GM19023 (cell line): ENCODE results near the gene COPS4.
"Not testable (repeated sequence)": the region's sequence is repeated elsewhere in the genome, so short reads cannot be mapped to it uniquely, and the experiment has no call there.

Experiments
- ATAC-seq: cut with Tn5 transposase; IDR thresholded peaks from one replicate; pipeline ENCODE4 v1.9.1; 2021; ENCODE audit warnings: mild to moderate bottlenecking, moderate library complexity; ENCODE audit not compliant: unreplicated experiment

Gene COPS4

DNA sequence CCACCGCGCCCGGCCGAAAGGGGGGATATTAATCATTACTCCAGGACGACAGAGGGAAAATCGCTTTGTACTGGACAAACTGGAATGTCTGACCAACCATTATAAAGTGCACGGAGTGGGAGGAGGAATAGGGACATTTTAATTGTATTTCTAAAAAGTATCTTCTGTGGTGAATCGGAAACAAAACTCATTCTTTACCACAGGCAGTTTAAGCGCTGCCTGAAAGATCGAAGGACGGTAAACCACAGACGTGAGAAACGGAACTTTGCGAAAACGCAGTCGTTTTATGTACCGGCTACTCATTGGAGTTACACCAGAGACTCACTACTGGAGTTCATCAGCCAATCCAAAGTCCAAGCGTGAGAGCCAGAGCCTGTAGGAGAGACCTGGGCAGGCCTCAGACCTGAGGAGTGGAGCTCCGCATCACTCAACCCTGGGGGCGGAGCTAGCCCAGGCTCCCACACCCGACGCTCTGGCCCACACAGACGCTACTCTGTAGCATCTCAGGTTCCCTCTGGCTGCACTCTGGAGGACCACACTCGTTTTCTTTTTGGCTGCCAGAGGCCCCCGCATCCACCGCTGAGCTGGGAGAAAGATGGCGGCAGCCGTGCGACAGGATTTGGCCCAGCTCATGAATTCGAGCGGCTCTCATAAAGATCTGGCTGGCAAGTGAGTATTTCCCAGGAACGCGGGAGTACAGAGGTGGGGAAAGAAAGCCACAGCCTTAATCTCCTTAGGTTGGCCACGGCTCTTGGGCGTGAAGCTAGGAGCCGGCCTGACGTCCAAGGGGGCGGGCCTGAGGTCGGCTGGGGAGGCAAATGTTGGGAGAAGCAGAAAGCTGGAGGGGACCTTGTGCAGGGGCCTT is at the start of gene COPS4:
Gene COPS4 (plus strand): TSS at position 554 of the 865 bp plus-strand sequence. CDS start 42 bp downstream, at position 596.
- ATAC-seq = peak; percentile 99

DNA sequence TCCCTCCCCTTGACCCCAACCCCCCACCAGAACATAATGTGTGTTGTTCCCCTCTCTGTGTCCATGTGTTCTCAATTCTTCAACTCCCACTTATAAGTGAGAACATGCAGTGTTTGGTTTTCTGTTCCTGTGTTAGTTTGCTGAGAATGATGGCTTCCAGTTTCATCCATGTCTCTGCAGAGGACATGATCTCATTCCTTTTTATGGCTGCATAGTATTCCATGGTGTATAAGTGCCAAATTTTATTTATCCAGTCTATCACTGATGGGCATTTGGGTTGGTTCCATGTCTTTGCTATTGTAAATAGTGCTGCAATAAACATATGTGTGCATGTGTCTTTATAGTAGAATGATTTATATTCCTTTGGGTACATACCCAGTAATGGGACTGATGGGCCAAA is 47.5 kb upstream of the COPS4 start:
- not testable (repeated sequence) for ATAC-seq

DNA sequence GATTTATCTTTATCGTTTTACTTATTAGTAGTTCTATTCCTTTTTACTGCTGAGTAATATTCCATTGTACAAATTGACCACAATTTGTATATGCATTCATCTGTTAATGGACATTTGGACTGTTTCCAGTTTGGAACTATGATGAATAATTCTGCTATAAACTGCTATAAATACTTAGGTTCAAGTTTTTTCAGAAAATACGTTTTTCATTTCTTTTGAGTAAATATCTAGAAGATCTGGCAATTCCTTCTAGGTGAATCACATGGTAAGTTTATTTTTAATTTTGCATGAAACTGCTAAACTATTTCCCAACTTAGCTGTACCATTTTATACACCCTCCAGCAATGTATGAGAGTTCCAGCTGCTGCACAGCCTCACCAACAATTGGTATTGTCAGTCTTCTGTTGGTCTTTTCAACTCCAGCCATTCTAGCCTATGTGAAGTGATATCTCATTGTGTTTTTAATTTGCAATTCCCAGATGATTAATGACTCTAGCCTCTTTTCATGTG is 46.6 kb upstream of the COPS4 start:
- no peak for ATAC-seq

DNA sequence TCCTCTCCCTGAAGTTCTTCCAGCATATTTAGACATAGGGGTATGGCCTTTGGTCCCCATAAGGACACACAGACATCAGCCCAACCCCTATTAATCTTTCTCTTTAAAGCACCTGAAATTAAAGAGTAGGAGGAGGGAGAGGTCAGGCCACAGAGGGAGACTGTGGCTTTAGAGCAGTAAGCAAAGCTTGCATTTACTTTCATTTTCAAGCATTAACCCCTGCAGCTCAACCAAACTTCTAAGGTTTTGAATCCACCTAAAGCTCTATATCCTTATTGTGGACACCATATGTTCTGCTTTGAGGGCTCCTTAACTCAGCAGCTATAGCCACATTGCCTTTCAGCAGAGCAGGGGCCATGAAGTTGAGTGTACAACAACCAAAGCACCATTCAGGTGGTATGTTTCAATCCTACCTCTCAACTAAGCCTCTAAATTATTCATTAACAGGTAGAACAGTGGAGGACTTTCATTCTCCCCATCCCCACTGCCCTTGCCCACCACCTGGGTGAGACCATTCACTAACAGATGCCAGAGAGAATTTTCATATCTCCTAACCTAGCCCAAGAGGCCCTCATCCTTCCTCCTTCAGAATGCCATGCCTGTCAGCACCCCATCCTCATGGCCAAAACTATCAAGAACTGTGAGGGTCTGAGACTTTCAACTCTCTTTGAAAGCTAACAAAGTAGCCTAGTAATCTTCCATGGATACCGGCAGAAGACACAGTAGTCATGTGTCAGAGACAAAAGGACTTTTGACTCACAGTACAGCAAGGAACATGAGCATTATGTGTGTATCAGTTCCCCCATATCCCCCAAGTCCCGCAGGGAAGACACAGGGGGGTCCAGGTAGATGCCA is 45.2 kb upstream of the COPS4 start:
- ATAC-seq = peak; percentile 95

DNA sequence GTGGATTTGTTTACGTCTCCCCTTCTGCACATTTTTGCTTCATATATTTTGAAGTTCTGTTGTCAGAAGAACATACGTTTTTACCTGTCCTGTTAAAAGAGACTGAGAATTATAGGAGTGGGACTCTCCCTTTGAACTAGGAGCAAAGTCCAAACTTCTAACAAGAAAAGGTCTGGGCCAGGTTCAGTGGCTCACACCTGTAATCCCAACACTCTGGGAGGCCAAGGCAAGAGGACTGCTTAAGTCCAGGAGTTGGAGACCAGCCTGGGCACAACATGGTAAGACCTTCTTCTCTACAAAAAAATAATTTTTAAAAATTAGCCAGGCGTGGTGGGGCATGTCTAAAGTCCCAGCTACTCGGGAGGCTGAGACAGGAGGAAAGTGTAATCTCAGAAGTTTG is 40.1 kb upstream of the COPS4 start:
- ATAC-seq = no peak

DNA sequence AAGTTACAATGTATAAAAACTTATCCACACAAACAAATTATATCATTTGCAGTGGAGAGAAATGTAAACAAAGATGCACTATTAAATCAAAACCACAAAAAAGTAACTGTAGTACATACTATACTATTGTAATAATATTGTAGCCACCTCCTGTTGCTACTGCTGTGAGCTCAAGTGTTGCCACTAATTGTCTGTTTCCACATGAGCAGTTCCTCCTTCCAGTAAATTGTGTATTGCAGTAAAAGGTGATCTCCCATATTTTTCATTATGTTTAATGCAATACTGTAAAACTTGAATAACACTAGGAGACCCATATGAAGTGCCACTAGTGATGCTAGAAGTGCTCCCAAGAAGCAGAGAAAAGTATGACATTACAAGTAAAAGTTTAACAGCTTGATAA is 36.1 kb upstream of the COPS4 start:
- no peak for ATAC-seq

DNA sequence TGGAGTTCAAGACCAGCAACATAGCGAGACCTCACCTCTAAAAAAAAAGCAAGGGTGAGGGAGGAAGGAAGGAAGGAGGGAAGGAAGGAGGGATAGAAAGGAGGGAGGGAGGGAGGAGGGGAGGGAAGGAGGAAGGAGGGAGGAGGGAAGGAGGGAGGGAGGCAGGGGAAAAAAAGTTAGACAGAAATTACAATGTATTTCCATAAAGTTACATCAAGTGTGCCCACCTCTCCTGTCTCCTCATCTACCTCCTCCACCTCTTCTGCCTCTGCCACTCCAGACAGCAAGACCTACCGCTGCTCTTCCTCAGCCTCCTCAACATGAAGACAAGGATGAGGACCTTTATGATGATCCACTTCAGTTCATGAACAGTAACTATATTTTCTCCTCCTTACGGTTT is 32.7 kb upstream of the COPS4 start:
- ATAC-seq = no peak

DNA sequence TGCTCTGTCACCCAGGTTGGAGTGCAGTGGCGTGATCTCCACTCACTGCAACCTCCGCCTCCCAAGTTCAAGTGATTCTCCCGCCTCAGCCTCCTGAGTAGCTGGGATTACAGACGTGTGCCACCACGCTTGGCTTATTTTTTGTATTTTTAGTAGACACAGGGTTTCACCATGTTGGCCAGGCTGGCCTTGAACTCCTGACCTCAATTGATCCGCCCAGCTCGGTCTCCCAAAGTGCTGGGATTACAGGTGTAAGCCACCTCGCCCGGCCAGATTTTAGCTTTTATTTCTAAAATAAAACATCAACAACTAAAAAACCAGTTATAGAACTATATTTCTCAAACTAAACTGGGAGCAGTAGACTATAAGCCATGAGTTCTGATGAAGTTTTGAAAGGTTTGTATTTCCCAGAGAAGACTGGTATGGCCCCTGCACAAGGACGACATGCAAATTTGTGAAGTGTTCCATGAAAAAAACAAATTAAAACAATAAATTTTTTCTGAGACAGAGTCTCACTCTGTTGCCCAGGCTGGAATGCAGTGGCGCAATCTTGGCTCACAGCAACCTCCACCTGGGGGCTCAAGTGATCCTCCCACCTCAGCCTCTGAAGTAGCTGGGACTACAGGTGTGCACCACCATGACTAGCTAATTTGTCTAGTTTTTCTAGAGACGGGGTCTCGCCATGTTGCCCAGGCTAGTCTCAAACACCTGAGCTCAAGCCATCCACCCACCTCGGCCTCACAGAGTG is 31.8 kb upstream of the COPS4 start:
- not testable (repeated sequence) for ATAC-seq

DNA sequence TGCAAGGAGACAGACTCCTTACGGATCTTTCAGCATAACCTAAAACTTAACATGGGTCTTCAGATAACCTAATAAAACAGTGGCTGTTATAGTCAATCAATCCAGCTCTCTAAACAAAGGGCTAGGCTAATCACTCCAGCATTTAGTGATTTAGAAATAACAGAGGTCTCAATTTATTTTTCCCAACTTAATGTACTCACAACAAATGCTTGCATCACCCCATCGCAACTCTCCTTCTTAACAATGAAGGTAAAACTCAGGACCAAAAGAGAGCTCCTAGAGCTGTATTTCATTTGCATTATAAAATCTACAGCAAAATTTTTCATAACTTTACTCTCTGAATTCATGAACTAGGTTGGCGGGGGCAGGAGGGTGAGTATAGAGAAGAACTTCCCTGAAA is 25.5 kb upstream of the COPS4 start:
- no peak for ATAC-seq

DNA sequence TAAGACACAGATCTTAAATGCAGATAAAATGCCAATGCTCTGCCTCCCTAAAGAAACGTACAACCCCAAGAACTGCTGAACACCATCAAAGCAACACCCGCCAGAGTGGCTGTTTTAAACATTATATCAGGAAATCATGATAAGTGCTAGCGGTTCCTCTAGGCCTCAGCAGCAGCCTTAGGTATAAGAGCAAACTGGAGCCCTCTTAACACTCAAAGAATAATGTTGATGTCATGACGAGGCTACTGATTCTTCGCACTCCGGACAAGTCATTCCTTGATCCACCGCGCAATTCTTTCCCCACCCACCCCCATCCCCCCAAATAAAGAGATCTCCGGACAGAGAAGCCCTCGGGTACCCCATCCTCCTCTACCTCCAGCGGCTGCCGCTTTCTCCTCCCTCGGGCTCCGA is 24.9 kb upstream of the COPS4 start:
- ATAC-seq = no peak

DNA sequence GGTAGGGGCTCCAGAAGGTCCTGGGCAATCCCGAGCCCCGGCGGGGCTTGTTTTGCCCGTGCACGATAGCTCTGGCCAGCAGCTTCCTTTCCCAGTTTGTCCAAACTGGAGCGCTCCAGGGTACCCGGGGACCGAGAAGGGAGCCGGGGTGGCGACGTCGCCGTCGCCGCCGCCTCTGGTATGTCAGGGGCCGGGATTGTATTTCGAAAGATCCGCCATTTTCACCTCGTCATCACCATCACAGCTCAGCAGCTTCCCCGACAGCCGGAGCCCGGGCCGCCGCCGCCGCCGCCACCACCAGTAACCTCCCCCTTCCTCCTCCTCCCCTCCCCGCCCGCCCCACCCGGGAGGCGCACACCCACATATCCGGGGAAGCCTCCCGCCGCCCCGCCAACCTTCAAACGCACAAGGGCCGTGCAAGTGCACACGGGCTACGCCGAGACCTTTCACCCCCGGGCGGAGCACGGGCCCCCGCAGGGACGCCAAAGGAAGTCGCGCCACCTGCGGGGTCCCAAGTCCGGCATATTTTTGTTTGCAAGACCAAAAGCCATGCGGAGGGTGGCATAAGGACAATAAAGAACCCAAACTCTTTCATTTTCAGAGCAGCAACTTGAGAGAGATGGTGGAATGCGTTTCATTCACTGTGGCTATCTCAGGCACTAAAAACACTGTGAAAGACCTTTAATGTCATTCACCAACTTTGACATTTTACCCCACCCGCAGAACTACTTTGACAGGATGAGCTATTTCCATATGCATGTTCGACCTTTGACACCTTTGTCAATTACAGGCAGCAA is 24.3 kb upstream of the COPS4 start, which contains the start of gene LIN54:
Gene LIN54 (minus strand): TSS at position 302 of the 797 bp plus-strand sequence. CDS start 25,979 bp downstream, outside the sequence.
- ATAC-seq = peak; percentile 48

DNA sequence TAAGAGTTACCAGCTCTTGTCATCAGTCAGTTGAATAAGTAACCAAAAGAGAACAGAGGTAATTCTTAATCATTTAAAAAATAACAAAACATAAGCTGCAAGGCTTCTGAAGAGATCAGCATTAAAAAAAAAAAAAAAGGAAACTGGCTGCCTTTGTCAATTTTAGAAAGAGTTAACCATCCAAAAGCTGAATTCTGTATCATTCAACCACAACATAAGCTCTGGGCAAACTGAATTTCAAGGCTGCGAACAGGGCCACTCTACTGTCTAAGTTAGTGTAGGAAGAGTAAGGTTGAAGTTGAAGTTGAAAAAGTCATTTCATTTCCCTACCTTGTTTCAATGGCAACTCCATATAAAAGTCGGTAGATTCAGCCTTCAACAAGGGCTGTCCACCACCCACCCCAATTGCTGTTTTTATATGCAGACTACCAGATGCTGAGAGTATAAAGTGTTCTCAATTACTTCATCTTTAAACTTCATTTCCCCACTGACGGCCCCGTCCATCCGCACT is 23.2 kb upstream of the COPS4 start:
- ATAC-seq = no peak

DNA sequence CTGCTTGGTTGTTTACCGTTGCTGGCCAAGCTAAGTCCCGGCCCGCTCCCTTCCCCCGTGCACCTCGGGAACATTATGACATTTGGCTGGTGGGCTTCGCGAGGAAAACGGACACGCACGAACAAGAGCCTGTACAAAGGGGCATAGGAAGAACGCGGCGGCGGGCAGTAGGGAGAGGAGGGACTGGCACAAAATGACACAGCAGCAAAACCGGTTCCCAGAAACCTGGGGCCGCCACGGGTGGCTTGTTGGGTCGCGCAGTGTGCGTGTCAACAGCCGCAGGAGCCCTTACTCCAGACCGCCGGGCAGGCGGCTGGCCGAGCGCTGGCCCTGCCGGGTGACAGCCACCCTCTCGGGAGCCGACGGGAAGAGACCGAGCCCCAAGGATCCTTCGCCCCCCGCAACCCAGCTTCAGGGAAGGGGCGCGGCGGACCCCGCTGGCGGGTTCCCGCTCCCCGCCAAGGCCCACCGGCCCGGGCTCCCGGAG is 22.7 kb upstream of the COPS4 start:
- ATAC-seq = peak; percentile 17

DNA sequence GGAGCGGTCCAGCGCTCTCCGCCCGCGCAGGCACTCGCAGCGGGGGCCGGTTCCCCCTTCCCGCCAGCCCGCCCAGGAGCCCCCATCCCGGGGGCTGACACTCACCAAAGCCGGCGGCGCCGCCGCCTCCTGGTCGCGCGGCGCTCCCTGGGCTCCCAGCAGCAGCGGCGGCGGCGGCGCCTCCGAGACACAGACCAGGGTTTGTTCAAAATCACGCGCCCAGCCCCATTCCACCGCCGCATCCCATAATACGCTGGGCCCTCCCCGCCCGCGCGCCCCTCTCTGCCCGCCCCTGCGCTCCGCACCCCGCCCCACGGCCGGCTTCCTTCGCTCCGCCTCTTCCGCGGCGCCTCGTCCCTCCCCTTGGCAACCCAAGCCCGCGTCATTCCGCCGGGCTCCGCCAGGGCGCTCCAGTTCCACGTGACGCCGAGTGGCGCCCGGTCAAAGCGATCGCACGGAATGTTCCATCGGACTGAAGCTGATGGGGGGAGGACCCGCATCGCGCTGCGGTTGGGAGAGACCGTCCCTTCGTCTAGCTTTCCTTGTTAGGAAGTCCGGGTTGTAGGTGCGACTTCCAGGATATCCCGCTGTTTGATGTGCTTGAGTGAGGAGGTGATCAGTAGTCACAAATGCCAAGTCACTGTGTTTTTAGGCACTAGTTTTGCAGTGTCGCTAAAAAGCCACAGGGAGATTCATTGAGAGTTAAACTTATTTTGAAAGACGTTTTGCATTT is 22.1 kb upstream of the COPS4 start:
- peak; percentile 84 for ATAC-seq

DNA sequence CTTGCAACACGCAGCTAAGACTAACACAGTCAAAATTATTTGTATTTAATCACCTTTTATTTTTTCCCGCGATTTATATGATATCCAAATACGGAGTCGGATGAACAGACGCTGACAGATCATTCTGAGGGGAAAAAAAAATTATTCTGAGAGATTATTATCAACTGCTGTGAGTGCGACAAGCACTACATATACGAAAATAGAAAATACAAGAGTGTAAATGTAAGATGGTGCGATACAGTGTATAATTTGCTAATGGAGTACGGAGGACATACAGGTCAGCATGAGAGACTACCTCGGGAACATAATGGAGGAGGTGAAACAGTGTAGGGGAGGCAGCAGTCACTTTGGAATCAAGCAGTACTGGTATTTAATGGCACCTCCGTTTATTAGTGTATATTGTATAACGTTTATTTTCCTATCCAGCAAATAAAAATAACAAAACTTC is 21.5 kb upstream of the COPS4 start:
- ATAC-seq = no peak

DNA sequence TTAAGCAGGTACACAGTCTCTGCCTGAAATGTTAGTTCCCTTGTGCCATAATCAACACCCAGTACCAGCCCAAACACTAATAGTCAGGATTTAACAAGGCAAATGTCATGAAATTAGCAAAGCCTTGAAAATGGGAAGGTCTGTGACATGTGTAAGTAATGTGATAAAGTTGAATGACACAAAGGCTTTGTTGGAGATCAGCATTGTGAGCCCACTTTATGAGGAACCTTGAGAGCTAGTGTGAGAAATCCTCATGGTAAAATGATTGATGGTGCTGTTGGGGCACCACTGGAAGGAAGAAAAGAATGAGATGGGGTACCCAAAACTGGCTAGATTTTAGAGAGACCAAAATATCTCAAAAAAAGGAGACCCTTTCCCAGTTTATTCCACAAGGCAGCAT is 21.1 kb upstream of the COPS4 start:
- ATAC-seq = no peak

DNA sequence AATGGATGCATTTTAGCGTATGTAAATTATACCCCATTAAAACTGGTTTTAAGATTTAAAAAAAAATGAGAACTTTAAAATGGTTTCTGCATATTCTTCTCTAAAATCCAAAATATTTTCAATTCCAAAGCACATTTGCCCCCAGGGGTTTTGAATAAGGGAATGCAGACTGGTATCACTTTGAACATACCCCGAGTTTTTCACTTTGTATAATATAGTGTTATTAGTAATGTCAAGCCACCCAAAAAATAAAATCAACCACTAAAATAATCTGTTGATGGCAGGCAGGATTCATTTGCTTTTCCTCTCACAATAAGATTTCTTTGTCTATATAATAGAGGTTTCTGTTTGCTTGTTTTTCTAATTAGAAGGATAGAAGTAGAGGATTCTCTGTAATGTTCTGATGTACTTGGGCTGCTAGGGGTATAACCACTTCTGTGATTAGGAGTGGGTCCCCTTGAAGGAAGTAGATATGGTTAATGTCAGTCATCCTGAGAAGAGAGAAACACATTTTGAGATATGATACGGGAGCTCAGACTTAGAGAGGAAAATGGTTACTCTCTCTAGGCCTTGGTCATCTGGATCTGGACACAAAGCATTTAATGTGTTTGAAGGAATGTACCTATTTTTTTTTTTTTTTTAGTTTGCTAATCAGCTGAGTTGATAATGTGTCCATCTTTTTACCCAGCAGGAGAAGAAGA is 15.0 kb upstream of the COPS4 start:
- ATAC-seq = no peak

DNA sequence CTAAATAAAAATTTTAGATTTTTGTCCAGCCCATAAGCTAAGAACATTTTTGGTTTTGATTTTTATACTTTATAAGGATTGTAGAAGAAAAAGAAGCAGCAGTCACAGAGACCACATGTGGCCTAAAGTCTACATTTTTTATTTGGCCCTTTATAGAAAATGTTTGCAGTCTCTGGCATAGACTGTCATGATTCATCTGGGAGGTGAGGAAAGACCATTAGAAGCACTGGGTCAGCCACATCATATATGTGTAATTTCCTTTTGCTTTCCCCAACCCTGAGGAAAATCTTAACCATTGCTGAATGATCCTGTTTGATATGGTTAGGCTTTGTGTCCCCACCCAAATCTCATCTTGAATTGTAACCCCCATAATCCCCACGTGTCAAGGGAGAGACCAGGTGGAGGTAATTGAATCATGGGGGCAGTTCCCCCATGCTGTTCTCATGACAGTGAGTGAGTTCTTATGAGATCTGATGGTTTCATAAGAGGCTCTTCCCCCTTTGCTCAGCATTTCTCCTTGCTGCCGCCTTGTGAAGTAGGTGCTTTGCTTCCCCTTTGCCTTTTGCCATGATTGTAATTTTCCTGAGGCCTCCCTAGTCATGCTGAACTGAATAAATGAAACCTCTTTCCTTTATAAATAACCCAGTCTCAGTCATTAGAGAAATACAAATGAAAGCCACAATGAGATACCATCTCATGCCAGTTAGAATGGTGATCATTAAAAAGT is 12.1 kb upstream of the COPS4 start:
- no peak for ATAC-seq
